HepG2 (cell line): ENCODE results near the gene PSMC3IP. TPM values are rescaled to one million over a fixed set of nuclear protein-coding genes. Genes with fewer than 3 reads are reported as not detected.

Experiments
- ATAC-seq: fragments of 200-7000 bp; cut with Tn5 transposase; 3 replicates; pipeline ENCODE4 v1.9.1; 2020; ENCODE audit warnings: mild to moderate bottlenecking, moderate library complexity
- BruUV-seq: library from RNA; stranded (reverse); fragments of 400-500 nt; replicated peaks from 2 replicates; lab custom pipeline; 2021; lab: Mats Ljungman, UMichigan
- CTCF ChIA-PET: fragments of 300-600 bp; formaldehyde crosslinking; extraction: SDS; loops from one replicate; lab custom pipeline; 2021; ENCODE audit warnings: low total read pairs, inconsistent platforms, low intra/inter-chr PET ratio; lab: Yijun Ruan, JAX
- POLR2A ChIA-PET: fragments of 350-600 bp; sonication (Branson Sonifier 250); formaldehyde crosslinking; loops from one replicate; lab custom pipeline; 2020; ENCODE audit warnings: antibody characterized with exemption, inconsistent platforms; lab: Yijun Ruan, JAX
- DNase-seq: peaks from one replicate; pipeline ENCODE4 v3.0.0-alpha.2; 2015; ENCODE audit warnings: low spot score
- FAIRE-seq: peaks from 3 replicates; lab custom pipeline; 2011; peaks lifted over from hg19 to GRCh38; lab: Jason Lieb, UNC
- H2AFZ ChIP-seq: one replicate; pipeline ENCODE4 v1.6.1; 2011; ENCODE audit warnings: low read length, inconsistent platforms
- H3K27ac ChIP-seq: fragments of 300-600 bp; 3 replicates; pipeline ENCODE4 v1.8.0; 2011; ENCODE audit warnings: mixed run types, mild to moderate bottlenecking, mixed read lengths, low read length, inconsistent platforms; ENCODE audit not compliant: insufficient read depth; ENCODE audit errors: extremely low read length
- H3K27me3 ChIP-seq, 2 experiments: fragments of 200-600 bp in 1 of 2; 2 replicates in 1 of 2; 3 replicates in 1 of 2; pipeline versions ENCODE4 v1.6.0 to v1.8.0; 2011; ENCODE audit warnings: low read length in 2 of 2, mild to moderate bottlenecking in 2 of 2, moderate library complexity in 2 of 2, inconsistent platforms in 1 of 2; ENCODE audit not compliant: insufficient read depth in 2 of 2, control insufficient read depth in 1 of 2
- H3K36me3 ChIP-seq, 2 experiments: fragments of 200-600 bp in 1 of 2; replicated peaks in 1 of 2; 2 replicates in 1 of 2; 3 replicates in 1 of 2; pipeline versions ENCODE4 v1.5.1 to v1.8.0; 2011; ENCODE audit warnings: low read length in 2 of 2, inconsistent platforms in 1 of 2; ENCODE audit not compliant: insufficient read depth in 2 of 2, control insufficient read depth in 1 of 2
- H3K4me1 ChIP-seq: 2 replicates; pipeline ENCODE4 v1.5.1; 2012; ENCODE audit warnings: low read length, inconsistent platforms; ENCODE audit not compliant: insufficient read depth
- H3K4me2 ChIP-seq: 2 replicates; pipeline ENCODE4 v1.6.0; 2011; ENCODE audit warnings: low read depth, low read length, inconsistent platforms
- H3K4me3 ChIP-seq, 3 experiments: fragments of 200-600 bp in 1 of 3; sonication (generic), shearing (Covaris generic) in 1 of 3; replicated peaks in 1 of 3; 2 replicates each; pipeline ENCODE4 v1.5.1; 2011 to 2016; ENCODE audit warnings: low read length in 3 of 3, inconsistent platforms in 2 of 3, low read depth in 2 of 3, mild to moderate bottlenecking in 2 of 3, control low read depth in 1 of 3, mixed read lengths in 1 of 3; ENCODE audit not compliant: insufficient read depth in 1 of 3
- H3K79me2 ChIP-seq: one replicate; pipeline ENCODE4 v1.6.1; 2011; ENCODE audit warnings: low read length, inconsistent platforms; ENCODE audit not compliant: insufficient read depth
- H3K9ac ChIP-seq: 2 replicates; pipeline ENCODE4 v1.6.0; 2011; ENCODE audit warnings: mild to moderate bottlenecking, low read depth, low read length, inconsistent platforms; ENCODE audit not compliant: insufficient read depth
- H3K9me3 ChIP-seq: 2 replicates; pipeline ENCODE4 v1.5.1; 2012; ENCODE audit warnings: mild to moderate bottlenecking, low read length
- H4K20me1 ChIP-seq: 2 replicates; pipeline ENCODE4 v1.6.0; 2011; ENCODE audit warnings: inconsistent platforms, mild to moderate bottlenecking, low read length, moderate library complexity; ENCODE audit not compliant: insufficient read depth
- AGO2 ChIP-seq: fragments of 200-400 bp; formaldehyde crosslinking; optimal IDR thresholded peaks from 2 replicates; pipeline ENCODE3; 2017; ENCODE audit warnings: mild to moderate bottlenecking, low read depth, low read length, moderate library complexity
- DNMT1 ChIP-seq: sonication (generic); formaldehyde crosslinking; IDR thresholded peaks from 2 replicates; pipeline ENCODE4 v1.5.1; 2020; ENCODE audit warnings: mild to moderate bottlenecking, missing genetic modification reagents
- EEA1 ChIP-seq: sonication (generic); formaldehyde crosslinking; IDR thresholded peaks from 2 replicates; pipeline ENCODE4 v1.5.1; 2020; ENCODE audit warnings: mild to moderate bottlenecking, missing genetic modification reagents, borderline replicate concordance
- NRL ChIP-seq: sonication (generic); formaldehyde crosslinking; IDR thresholded peaks from 2 replicates; pipeline ENCODE4 v1.5.0; 2020; ENCODE audit warnings: missing genetic modification reagents, mild to moderate bottlenecking, moderate library complexity, borderline replicate concordance
- POLR2AphosphoS5 ChIP-seq: IDR thresholded peaks from 2 replicates; pipeline ENCODE4 v1.6.1; 2012; ENCODE audit warnings: low read depth, low read length
- RXRA ChIP-seq: sonication (generic); formaldehyde crosslinking; IDR thresholded peaks from 2 replicates; pipeline ENCODE4 v1.5.1; 2020; ENCODE audit warnings: missing genetic modification reagents
- TRIM24 ChIP-seq: sonication (generic); formaldehyde crosslinking; IDR thresholded peaks from 2 replicates; pipeline ENCODE4 v1.8.0; 2022; ENCODE audit warnings: mild to moderate bottlenecking, missing genetic modification reagents
- XRCC5 ChIP-seq: fragments of 200-400 bp; formaldehyde crosslinking; optimal IDR thresholded peaks from 2 replicates; pipeline ENCODE3; 2017; ENCODE audit warnings: mild to moderate bottlenecking, low read length
- WGBS: methylation state at CpG from one replicate; pipeline ENCODE4 v1.1.6; 2017; ENCODE audit warnings: low lambda C conversion rate; 5-methylcytosine and 5-hydroxymethylcytosine counted together
- in situ Hi-C: cut with HindIII; loops from 2 replicates; pipeline ENCODE4 v1.10.0; 2017; ENCODE audit warnings: low pct_unique_long_range_greater_than_20kb; ENCODE audit not compliant: extremely low pct_ligation_motif_present
- intact Hi-C: fragments of 100-400 bp; cut with micrococcal nuclease; formaldehyde crosslinking; loops from one replicate; pipeline ENCODE4 v1.10.0; 2022; ENCODE audit not compliant: unreplicated experiment
- polyA plus RNA-seq, 8 experiments: library from polyadenylated mRNA; depleted of rRNA in 3 of 8; stranded (reverse) in 7 of 8; unstranded in 1 of 8; fragments of >200 nt; fragmentation: Illumina TruSeq in 4 of 8; extraction: Trizol in 4 of 8; gene quantifications; 2 replicates each; pipeline versions ENCODE4 v1.2.1 to v1.2.3, GENCODE V29; 2011 to 2016; ENCODE audit warnings: low read depth in 4 of 8, missing spikeins in 1 of 8, mixed read lengths in 1 of 8; ENCODE audit not compliant: insufficient read depth in 1 of 8
- total RNA-seq, 5 experiments: library from RNA; depleted of rRNA; stranded (reverse); fragments of >200 nt; fragmentation: Illumina TruSeq; extraction: Trizol; gene quantifications; 2 replicates each; pipeline ENCODE4 v1.2.3, GENCODE V29; 2016; ENCODE audit warnings: low read depth in 1 of 5

PSMC3IP gene
- total and polyA plus RNA-seq, 2 of the 13 experiments (the other 11 are each of a cell fraction or from before 2014, with no cell fraction given): 6.5 to 22.4 TPM

- no peaks in the 10 kb centered on the region for H4K20me1 ChIP-seq
- CTCF ChIA-PET: no interaction called here
- no peak overlapping the region for H2AFZ ChIP-seq
- no TSS peak for BruUV-seq
- H3K9ac ChIP-seq: peak overlapping the region; percentile 36; the same call in 1 of the 2 replicates
- POLR2A ChIA-PET: interaction anchor here (4.5 to 8.5 kb wide), 4 partner anchors 8 to 41 kb away, joined by 35 to 128 read pairs (median 70); partner anchors contain the start of genes HSD17B1, NAGLU, PSMC3IP and RETREG3
- in situ Hi-C loops: no loop called here
- H3K27me3 ChIP-seq: no peaks in the 10 kb centered on the region; a peak in 1 of 5 replicates
- no peak for FAIRE-seq
- 99% methylated on average over 13 of the region's 14 CpGs for WGBS
- peak overlapping the region; percentile 32 for H3K4me2 ChIP-seq
- peaks cover 45 to 71% of the 10 kb centered on the region in 2 experiments for H3K36me3 ChIP-seq
- no peak for ATAC-seq
- no peak for DNase-seq
- peak overlapping the region; percentile 29 for H3K27ac ChIP-seq
- intact Hi-C loops: no loop called here
- H3K4me3 ChIP-seq: no peak overlapping the region; a peak in 1 of 6 replicates
- no peak for TF ChIP-seq DNMT1
- TF ChIP-seq AGO2: peak; percentile 66
- TF ChIP-seq TRIM24 (CRISPR knock-in tag): peak; percentile 30; the same call in 1 of the 2 replicates
- no peak; the same call in 1 of the 2 replicates for TF ChIP-seq POLR2AphosphoS5
- peak; percentile 20 for TF ChIP-seq XRCC5
- TF ChIP-seq RXRA: peak; percentile 43; the same call in 1 of the 2 replicates
- peak; percentile 32; the same call in 1 of the 2 replicates for TF ChIP-seq NRL (CRISPR knock-in tag)
- TF ChIP-seq EEA1 (CRISPR knock-in tag): 0 out of 2 replicates have a peak, but pooled peaks have one; percentile 58
- H3K9me3 ChIP-seq: no peaks in the 10 kb centered on the region
- H3K79me2 ChIP-seq: peaks cover 26% of the 10 kb centered on the region
- H3K4me1 ChIP-seq: peaks cover 60% of the 10 kb centered on the region
Observed at GRCh38 chr17:42568341-42569111, 9.0 kb downstream of the PSMC3IP start.
